ENCODE measurements around the gene UBE2V1.
A peak's percentile ranks its signal among the peaks of the same experiment; 100 is the strongest.
"Not testable (repeated sequence)": the region's sequence is repeated elsewhere in the genome, so short reads cannot be mapped to it uniquely, and the experiment has no call there.

Gene UBE2V1

DNA sequence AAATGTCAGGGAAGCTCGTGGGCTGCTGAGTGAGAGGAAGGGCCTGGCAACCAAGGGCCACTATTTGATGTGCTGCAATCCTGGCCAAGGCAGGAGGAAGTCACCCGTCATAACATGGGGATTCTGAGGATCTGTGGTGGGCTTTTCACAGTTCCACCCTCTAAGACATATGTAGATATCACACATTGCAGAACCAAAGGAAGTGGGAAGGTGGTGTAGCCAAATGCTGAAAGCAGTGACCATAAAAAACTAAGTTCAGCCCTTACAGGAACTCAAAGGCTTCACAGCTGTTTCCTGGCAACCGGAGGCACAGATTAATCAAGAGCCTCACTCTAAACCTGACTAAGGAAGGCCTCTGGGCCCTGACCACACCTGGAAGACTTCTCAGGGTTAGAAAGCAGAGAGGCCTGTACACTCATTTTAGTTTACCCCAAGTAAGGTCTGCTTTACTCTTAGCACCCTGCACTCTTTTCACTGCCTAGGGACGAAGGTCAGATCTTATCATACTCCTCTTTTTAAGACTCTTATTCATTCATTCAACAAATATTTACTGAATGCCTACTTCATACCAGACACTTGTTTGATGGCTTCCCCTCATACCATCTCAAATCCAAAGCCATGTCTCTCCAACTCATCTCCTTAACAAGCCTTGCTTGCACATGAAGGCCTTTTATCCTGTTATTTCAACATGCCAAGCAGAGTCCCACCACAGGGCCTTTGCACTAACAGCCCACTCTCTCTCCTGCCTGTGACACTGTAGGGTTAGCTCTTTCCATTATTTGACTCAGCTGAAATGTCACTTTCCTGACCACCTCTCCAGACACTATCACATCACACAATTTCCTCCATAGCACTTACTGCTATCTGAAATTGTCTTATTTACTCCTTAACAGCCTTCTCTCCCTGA lies 2.6 kb downstream of the UBE2V1 start:
- no peak for TF ChIP-seq POLR2A (IDR thresholded peaks at IDR 0.05; ENCODE audit: low read depth, low read length)
- no peak for TF ChIP-seq POU2F2 (IDR thresholded peaks at IDR 0.05; ENCODE audit: low read depth, low read length)
- no peak for TF ChIP-seq PAX5 (IDR thresholded peaks at IDR 0.05; ENCODE audit: insufficient read depth, low read length, severe bottlenecking)
- TF ChIP-seq TAF1 (IDR thresholded peaks at IDR 0.05; ENCODE audit: low read depth, low read length) = no peak
- no peak for TF ChIP-seq POLR2AphosphoS5 (IDR thresholded peaks at IDR 0.05; ENCODE audit: low read depth, low read length)
- TF ChIP-seq SPI1 (IDR thresholded peaks at IDR 0.05; ENCODE audit: low read depth, low read length) = peak; percentile 49
- no peak for FAIRE-seq
- no peak for DNase-seq (ENCODE audit: insufficient read length, low spot score)

DNA sequence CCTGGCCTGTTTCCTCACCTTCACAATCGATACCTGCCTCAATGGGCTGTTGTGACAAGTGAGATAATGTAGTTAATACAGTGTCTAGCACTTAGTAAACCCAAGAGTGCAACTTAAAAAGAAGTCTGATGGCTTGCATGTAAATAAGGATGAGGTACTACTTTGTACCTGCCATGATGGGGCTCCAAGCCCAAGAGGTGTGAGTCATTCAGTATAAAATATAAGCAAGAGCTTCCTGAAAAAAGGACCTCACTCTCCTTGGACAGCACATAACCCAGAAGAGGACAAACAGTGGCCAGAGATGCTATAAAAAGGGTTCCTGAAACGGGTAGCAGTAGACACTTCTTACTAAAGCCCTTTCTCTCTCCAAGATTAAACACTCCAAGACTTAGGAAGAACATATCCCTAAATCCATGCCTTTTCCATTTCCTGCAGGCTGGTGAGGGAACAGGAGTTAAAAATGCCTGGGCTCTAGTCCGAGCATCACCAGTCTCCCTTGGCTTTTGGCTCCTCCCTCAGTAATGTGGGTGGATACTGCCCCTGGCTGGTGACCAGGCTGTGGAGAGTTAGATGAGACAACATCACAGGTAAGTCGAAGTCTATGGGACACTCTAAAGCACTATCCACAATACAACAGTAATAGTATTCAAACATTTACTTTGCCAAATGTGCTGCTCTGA lies 4.3 kb downstream of the UBE2V1 start:
- TF ChIP-seq POLR2AphosphoS5 (IDR thresholded peaks at IDR 0.05; ENCODE audit: low read depth, low read length) = no peak
- FAIRE-seq (no peak), DNase-seq (ENCODE audit: insufficient read length, low spot score) (no peak)

DNA sequence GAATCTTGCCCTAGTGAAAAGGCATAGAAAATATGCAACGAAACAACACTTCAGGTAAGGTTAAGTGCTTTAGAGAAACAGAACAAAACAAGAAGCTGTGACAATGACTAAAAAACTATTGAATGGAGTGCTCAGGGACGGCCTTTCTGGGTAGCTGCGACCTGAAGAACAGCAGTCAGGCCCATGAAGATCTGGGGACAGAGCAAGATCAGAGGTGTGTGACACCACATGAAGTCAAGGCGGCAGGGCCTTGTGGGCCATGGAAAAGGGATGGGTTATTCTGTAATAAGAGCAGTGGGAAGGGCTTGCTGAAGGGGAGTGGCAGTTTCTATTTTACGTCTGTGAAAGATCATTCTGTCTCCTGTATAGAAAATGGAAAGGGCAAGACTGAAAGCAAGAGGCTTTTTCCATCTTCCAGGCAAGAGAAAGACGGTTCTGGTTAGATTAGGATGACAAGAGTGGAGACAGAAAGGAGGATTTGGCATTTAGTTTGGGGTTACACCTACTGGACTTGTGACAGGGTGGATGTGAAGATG lies 5.1 kb downstream of the UBE2V1 start:
- no peak for DNase-seq (ENCODE audit: insufficient read length, low spot score)
- FAIRE-seq = no peak
- TF ChIP-seq PAX5 (IDR thresholded peaks at IDR 0.05; ENCODE audit: insufficient read depth, low read length, severe bottlenecking) (no peak), POU2F2 (IDR thresholded peaks at IDR 0.05; ENCODE audit: low read depth, low read length) (no peak), TAF1 (IDR thresholded peaks at IDR 0.05; ENCODE audit: low read depth, low read length) (no peak), POLR2A (IDR thresholded peaks at IDR 0.05; ENCODE audit: low read depth, low read length) (no peak), SPI1 (IDR thresholded peaks at IDR 0.05; ENCODE audit: low read depth, low read length) (no peak), POLR2AphosphoS5 (IDR thresholded peaks at IDR 0.05; ENCODE audit: low read depth, low read length) (no peak)

DNA sequence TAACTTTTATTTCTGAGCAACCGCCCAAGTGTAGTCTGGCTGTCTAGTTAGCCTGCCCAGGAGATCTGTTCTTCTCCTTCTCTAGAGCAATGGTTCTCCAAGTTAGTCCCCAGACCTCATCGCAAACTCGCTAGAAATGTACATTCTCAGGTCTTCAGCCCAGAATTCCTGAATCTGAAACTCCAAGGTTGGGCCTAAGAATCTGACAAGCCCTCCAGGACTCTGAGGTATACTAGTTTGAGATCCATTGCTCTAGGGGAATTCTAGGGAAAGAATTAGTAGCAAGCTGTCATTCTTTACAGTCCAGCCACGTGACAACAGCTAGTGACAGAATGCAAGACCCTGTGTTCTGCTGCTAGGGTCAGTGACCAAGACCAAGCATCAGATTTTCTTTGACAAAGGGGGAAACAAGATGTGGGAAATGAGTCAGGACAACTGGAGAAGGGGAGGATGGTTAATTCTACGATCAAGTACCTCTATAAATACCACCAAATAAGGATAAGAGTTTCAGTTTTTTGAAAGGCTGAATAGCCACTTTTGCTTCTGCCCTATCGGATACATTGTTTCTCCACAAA lies 5.8 kb downstream of the UBE2V1 start:
- TF ChIP-seq SPI1 (IDR thresholded peaks at IDR 0.05; ENCODE audit: low read depth, low read length) = no peak
- TF ChIP-seq POLR2A (IDR thresholded peaks at IDR 0.05; ENCODE audit: low read depth, low read length) = no peak
- no peak for FAIRE-seq
- DNase-seq (ENCODE audit: insufficient read length, low spot score) = no peak

DNA sequence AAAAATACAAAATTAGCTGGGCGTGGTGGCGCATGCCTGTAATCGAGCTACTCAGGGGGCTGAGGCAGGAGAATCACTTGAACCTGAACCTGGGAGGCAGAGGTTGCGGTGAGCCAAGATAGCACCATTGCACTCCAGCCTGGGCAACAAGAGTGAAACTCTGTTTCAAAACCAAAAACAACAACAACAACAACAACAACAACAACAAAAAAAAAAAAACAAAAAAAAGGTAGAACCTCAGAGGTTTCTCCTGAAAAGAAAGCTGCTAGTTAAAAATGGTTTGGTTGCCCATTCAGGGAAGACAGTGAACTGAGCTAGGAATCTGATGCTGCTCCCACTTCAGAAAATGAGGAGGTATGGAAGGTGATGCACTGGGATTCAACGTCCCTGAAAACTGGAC lies 6.3 kb downstream of the UBE2V1 start:
- FAIRE-seq = not testable (repeated sequence)

DNA sequence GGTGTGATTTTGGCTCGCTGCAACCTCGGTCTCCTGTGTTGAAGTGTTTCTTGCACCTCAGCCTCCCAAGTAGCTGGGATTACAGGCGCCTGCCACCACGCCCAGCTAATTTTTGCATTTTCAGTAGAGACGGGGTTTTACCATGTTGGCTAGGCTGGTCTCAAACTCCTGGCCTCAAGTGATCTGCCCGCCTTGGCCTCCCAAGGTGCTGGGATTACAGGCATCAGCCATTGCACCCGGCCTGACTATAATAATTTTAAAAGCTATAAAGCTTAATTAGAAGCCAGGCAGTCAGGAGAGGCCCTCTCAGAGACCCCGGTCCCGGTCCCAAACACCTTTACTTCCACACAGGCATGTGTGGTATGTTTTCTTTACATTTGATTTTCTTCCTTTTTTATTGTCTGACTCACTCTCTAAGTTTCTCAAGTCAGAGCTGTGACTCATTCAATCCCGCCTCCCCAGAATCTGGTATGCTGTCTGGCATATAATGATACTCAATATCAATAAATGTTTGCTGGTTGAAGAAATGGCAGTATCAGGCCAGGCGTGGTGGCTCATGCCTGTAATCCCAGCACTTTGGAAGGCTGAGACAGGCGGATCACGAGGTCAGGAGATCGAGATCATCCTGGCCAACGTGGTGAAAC lies 9.4 kb downstream of the UBE2V1 start:
- not testable (repeated sequence) for FAIRE-seq; DNase-seq (ENCODE audit: insufficient read length, low spot score)

More for the DNA sequence above, 6.3 kb downstream of the UBE2V1 start:
- not testable (repeated sequence) for DNase-seq (ENCODE audit: insufficient read length, low spot score)

DNA sequence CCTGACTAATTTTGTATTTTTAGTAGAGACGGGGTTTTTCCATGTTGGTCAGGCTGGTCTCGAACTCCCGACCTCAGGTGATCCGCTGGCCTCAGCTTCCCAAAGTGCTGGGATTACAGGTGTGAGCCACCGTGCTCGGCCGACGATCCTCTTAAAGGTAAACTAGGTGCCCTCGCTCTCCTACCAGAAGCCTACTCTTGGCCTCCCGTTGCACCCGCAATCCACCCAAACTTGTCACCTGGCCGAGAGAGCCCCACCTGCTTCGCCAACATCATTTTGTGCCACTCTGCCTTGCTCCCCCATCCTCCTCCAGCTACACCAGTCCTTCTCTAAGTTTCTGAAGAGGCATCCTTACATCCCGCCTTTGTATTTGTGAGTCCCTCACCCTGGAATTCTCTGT lies 10.4 kb downstream of the UBE2V1 start:
- FAIRE-seq; DNase-seq (ENCODE audit: insufficient read length, low spot score): not testable (repeated sequence)

DNA sequence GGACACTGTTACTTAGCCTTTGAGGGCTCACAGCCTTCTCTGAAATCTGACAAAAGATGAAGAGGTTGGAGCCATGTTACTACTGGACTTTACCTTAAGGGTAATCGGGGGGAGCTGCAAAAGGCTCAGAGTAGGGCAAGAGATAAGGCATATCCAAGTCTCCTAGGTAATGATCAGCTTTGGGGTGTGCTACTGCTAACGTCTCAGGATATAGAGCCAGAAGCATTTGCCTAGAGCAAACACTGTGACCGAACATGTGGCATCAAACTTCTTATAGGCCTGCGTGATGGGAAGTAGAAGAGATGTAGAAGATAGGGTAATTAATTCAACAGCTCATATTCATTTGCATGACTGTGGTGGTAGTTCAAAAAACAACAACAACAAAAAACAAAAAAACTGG lies 11.1 kb downstream of the UBE2V1 start:
- DNase-seq (ENCODE audit: insufficient read length, low spot score) (no peak), FAIRE-seq (no peak)
- TF ChIP-seq POLR2AphosphoS5 (IDR thresholded peaks at IDR 0.05; ENCODE audit: low read depth, low read length) = no peak
- no peak for TF ChIP-seq TAF1 (IDR thresholded peaks at IDR 0.05; ENCODE audit: low read depth, low read length)
- TF ChIP-seq POLR2A (IDR thresholded peaks at IDR 0.05; ENCODE audit: low read depth, low read length) = no peak
- no peak for TF ChIP-seq POU2F2 (IDR thresholded peaks at IDR 0.05; ENCODE audit: low read depth, low read length)
- no peak for TF ChIP-seq SPI1 (IDR thresholded peaks at IDR 0.05; ENCODE audit: low read depth, low read length)
- no peak for TF ChIP-seq PAX5 (IDR thresholded peaks at IDR 0.05; ENCODE audit: insufficient read depth, low read length, severe bottlenecking)

DNA sequence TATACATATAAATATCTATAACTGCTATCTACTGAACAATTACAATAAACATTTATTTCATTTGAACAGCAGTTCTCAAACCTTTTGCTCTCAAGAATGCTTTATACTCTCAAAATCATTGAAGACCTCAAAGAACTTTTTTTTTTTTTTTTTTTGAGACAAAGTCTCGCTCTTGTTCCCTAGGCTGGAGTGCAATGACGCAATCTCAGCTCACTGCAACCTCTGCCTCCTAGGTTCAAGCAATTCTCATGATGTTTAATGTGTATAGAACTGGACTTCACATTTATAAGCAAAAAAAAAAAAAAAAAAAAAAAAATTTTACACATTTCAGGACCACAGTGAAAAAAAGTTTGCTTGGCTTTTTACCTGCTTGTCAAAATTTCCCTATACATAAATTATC lies 11.7 kb downstream of the UBE2V1 start:
- FAIRE-seq = no peak
- TF ChIP-seq PAX5 (IDR thresholded peaks at IDR 0.05; ENCODE audit: insufficient read depth, low read length, severe bottlenecking) = no peak
- TF ChIP-seq TAF1 (IDR thresholded peaks at IDR 0.05; ENCODE audit: low read depth, low read length) = no peak
- TF ChIP-seq SPI1 (IDR thresholded peaks at IDR 0.05; ENCODE audit: low read depth, low read length) = no peak
- TF ChIP-seq POLR2A (IDR thresholded peaks at IDR 0.05; ENCODE audit: low read depth, low read length) = no peak
- TF ChIP-seq POLR2AphosphoS5 (IDR thresholded peaks at IDR 0.05; ENCODE audit: low read depth, low read length) = no peak
- TF ChIP-seq POU2F2 (IDR thresholded peaks at IDR 0.05; ENCODE audit: low read depth, low read length) = no peak
- DNase-seq (ENCODE audit: insufficient read length, low spot score) = no peak

DNA sequence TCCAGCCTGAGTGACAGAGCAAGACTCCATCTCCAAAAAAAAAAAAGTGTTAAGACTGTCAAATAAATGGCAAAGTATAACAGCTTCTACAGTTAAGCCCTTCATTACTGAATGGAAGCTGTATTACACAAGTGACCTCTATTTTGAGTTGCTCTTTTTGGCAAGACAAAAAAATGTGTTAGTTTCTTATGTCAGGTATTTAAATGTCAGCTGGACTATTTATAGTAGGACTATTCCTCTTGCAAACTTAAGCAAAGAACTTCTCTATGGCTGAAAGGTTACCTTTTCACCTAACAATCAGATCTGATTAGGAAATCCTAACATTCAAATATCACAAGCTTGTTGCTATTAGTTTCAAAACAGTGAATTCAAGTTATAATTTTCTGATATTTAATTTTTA lies 12.4 kb downstream of the UBE2V1 start:
- no peak for FAIRE-seq
- TF ChIP-seq POLR2A (IDR thresholded peaks at IDR 0.05; ENCODE audit: low read depth, low read length) = no peak
- TF ChIP-seq TAF1 (IDR thresholded peaks at IDR 0.05; ENCODE audit: low read depth, low read length) = no peak
- no peak for TF ChIP-seq SPI1 (IDR thresholded peaks at IDR 0.05; ENCODE audit: low read depth, low read length)
- DNase-seq (ENCODE audit: insufficient read length, low spot score) = no peak

Measured in GM12891 (cell line).